ENCODE data around the gene CLPTM1.

The CLPTM1 gene

DNA sequence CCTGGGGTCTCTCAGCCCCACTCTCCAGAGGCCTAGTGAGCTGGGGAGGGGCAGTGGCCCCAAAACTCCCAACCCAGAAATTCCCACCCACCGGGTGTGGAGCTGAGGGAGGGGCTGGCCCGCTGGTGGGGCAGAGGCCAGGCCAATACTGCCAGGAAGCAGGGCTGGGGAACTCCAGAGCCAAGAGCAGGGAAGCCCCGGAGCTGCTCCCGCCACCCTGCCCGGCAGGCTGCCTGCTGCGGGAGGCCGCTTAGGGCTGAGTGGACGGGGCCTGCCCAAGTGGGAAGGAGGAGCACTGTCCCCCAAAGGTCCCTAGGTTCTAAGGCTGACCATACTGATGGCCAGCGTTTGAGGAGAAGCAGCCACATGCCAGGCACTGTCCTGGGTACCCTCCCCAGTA lies 33.1 kb downstream of the CLPTM1 start:
- no peak for TF ChIP-seq POLR2AphosphoS5 (IDR thresholded peaks at IDR 0.05; ENCODE audit: low read depth, low read length)
- TF ChIP-seq SIN3A (IDR thresholded peaks at IDR 0.05; ENCODE audit: borderline replicate concordance, insufficient read depth, low read length): no peak
- TF ChIP-seq FOXP2 (optimal IDR thresholded peaks at IDR 0.05; ENCODE audit: borderline replicate concordance, extremely low read depth, extremely low read length, insufficient read depth): no peak
- TF ChIP-seq, protein P1, sequence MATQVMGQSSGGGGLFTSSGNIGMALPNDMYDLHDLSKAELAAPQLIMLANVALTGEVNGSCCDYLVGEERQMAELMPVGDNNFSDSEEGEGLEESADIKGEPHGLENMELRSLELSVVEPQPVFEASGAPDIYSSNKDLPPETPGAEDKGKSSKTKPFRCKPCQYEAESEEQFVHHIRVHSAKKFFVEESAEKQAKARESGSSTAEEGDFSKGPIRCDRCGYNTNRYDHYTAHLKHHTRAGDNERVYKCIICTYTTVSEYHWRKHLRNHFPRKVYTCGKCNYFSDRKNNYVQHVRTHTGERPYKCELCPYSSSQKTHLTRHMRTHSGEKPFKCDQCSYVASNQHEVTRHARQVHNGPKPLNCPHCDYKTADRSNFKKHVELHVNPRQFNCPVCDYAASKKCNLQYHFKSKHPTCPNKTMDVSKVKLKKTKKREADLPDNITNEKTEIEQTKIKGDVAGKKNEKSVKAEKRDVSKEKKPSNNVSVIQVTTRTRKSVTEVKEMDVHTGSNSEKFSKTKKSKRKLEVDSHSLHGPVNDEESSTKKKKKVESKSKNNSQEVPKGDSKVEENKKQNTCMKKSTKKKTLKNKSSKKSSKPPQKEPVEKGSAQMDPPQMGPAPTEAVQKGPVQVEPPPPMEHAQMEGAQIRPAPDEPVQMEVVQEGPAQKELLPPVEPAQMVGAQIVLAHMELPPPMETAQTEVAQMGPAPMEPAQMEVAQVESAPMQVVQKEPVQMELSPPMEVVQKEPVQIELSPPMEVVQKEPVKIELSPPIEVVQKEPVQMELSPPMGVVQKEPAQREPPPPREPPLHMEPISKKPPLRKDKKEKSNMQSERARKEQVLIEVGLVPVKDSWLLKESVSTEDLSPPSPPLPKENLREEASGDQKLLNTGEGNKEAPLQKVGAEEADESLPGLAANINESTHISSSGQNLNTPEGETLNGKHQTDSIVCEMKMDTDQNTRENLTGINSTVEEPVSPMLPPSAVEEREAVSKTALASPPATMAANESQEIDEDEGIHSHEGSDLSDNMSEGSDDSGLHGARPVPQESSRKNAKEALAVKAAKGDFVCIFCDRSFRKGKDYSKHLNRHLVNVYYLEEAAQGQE (IDR thresholded peaks at IDR 0.05; ENCODE audit: insufficient read depth in 1 of 2, low read depth in 2 of 2, low read length in 2 of 2): no peak
- no peak for TF ChIP-seq TAF1 (IDR thresholded peaks at IDR 0.05; ENCODE audit: borderline replicate concordance, insufficient read depth, low read length)

GRCh38 chr19:44988896-44989556 lies 33.8 kb downstream of the CLPTM1 start:
- TF ChIP-seq TAF1 (IDR thresholded peaks at IDR 0.05; ENCODE audit: borderline replicate concordance, insufficient read depth, low read length) (no peak), FOXP2 (optimal IDR thresholded peaks at IDR 0.05; ENCODE audit: borderline replicate concordance, extremely low read depth, extremely low read length, insufficient read depth) (no peak), POLR2AphosphoS5 (IDR thresholded peaks at IDR 0.05; ENCODE audit: low read depth, low read length) (no peak), SIN3A (IDR thresholded peaks at IDR 0.05; ENCODE audit: borderline replicate concordance, insufficient read depth, low read length) (no peak)
- TF ChIP-seq, protein P1 (IDR thresholded peaks at IDR 0.05; ENCODE audit: insufficient read depth in 1 of 2, low read depth in 2 of 2, low read length in 2 of 2): no peak

- TF ChIP-seq POLR2AphosphoS5 (IDR thresholded peaks at IDR 0.05; ENCODE audit: low read depth, low read length) (no peak), SIN3A (IDR thresholded peaks at IDR 0.05; ENCODE audit: borderline replicate concordance, insufficient read depth, low read length) (no peak), TAF1 (IDR thresholded peaks at IDR 0.05; ENCODE audit: borderline replicate concordance, insufficient read depth, low read length) (no peak), FOXP2 (optimal IDR thresholded peaks at IDR 0.05; ENCODE audit: borderline replicate concordance, extremely low read depth, extremely low read length, insufficient read depth) (no peak)
- TF ChIP-seq, protein P1 (IDR thresholded peaks at IDR 0.05; ENCODE audit: insufficient read depth in 1 of 2, low read depth in 2 of 2, low read length in 2 of 2): no peak
Measured at GRCh38 chr19:44990459-44990858, 35.3 kb downstream of the CLPTM1 start.

- TF ChIP-seq FOXP2 (optimal IDR thresholded peaks at IDR 0.05; ENCODE audit: borderline replicate concordance, extremely low read depth, extremely low read length, insufficient read depth) (no peak), TAF1 (IDR thresholded peaks at IDR 0.05; ENCODE audit: borderline replicate concordance, insufficient read depth, low read length) (no peak), SIN3A (IDR thresholded peaks at IDR 0.05; ENCODE audit: borderline replicate concordance, insufficient read depth, low read length) (no peak), POLR2AphosphoS5 (IDR thresholded peaks at IDR 0.05; ENCODE audit: low read depth, low read length) (no peak)
- TF ChIP-seq, protein P1 (IDR thresholded peaks at IDR 0.05; ENCODE audit: insufficient read depth in 1 of 2, low read depth in 2 of 2, low read length in 2 of 2): no peak
Measured at GRCh38 chr19:44990966-44991365, 35.8 kb downstream of the CLPTM1 start.
